Measurements from ENCODE around the gene UBL4A.

GRCh38 chrX:154462396-154462795 is 24.0 kb downstream of the UBL4A start:
- TF ChIP-seq MAX (IDR thresholded peaks at IDR 0.05; ENCODE audit: low read depth, low read length) = no peak
- no peak for TF ChIP-seq CTCF (IDR thresholded peaks at IDR 0.05; ENCODE audit: low read depth, low read length)
- TF ChIP-seq POLR2A (IDR thresholded peaks at IDR 0.05; ENCODE audit: extremely low read depth, insufficient read length) = no peak

All from NB4 (cell line).